ENCODE data around the gene RETREG3.

GRCh38 chr17:42547001-42547461, 62.1 kb downstream of the RETREG3 start:
- TF ChIP-seq CTCF (IDR thresholded peaks at IDR 0.05; ENCODE audit: low read depth, low read length, poor library complexity, severe bottlenecking) (no peak), EZH2phosphoT487 (IDR thresholded peaks at IDR 0.05; ENCODE audit: borderline replicate concordance, low read length) (no peak)
